B cell (primary cell): Measurements from ENCODE around the gene CCDC194.

Source experiments
- EZH2 ChIP-seq: IDR thresholded peaks from 2 replicates; pipeline ENCODE4 v1.6.1; 2012; ENCODE audit warnings: borderline replicate concordance, low read depth, mild to moderate bottlenecking, moderate library complexity, low read length; ENCODE audit not compliant: insufficient read depth, poor library complexity, severe bottlenecking
- TF ChIP-seq, protein P1 (sequence below): fragments of 200-600 bp; IDR thresholded peaks from one replicate; pipeline ENCODE4 v1.8.0; 2022; ENCODE audit warnings: antibody characterized with exemption, mild to moderate bottlenecking

DNA sequence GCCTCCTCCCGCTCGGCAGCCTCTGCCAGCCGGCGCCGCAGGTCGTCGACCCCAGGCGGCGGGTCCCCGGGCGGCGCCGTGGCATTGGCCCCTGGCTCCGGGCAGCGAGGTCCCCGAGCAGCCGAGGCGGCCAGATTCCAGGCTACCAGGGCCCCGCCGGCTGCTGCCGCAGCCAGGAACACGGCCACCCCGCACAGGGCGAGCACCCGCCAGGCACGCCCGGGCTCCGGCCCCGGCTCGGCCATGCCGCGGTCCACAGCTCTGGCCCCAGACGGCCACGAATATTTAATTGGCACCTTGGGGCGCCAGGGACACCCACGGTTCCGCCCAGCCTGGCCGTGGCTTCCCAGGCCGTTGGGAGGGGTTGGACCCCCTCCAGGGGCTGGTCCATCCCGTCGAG is at the start of gene CCDC194:
- TF ChIP-seq, protein P1, sequence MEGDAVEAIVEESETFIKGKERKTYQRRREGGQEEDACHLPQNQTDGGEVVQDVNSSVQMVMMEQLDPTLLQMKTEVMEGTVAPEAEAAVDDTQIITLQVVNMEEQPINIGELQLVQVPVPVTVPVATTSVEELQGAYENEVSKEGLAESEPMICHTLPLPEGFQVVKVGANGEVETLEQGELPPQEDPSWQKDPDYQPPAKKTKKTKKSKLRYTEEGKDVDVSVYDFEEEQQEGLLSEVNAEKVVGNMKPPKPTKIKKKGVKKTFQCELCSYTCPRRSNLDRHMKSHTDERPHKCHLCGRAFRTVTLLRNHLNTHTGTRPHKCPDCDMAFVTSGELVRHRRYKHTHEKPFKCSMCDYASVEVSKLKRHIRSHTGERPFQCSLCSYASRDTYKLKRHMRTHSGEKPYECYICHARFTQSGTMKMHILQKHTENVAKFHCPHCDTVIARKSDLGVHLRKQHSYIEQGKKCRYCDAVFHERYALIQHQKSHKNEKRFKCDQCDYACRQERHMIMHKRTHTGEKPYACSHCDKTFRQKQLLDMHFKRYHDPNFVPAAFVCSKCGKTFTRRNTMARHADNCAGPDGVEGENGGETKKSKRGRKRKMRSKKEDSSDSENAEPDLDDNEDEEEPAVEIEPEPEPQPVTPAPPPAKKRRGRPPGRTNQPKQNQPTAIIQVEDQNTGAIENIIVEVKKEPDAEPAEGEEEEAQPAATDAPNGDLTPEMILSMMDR = no peak
- no peak for TF ChIP-seq EZH2
